Epithelial cell of esophagus (primary cell): Measurements from ENCODE around the gene NCOA7.

Experiments
- DNase-seq: peaks from one replicate; pipeline ENCODE4 v3.0.0; 2010; ENCODE audit warnings: low read depth
- H3K4me3 ChIP-seq: 2 replicates; pipeline ENCODE4 v1.5.1; 2011; ENCODE audit warnings: mild to moderate bottlenecking, low read length, control low read depth
- CTCF ChIP-seq: IDR thresholded peaks from 2 replicates; pipeline ENCODE4 v1.5.1; 2011; ENCODE audit warnings: low read depth, mild to moderate bottlenecking, low read length, control low read depth, inconsistent platforms; ENCODE audit not compliant: insufficient read depth; ENCODE audit errors: missing control alignments

The NCOA7 gene

GRCh38 chr6:125884634-125885371, 94.0 kb downstream of the NCOA7 start:
- DNase-seq: no peak
- H3K4me3 ChIP-seq: no peak overlapping the region
- TF ChIP-seq CTCF: no peak

- TF ChIP-seq CTCF: no peak
- no peak overlapping the region for H3K4me3 ChIP-seq
- no peak for DNase-seq
Measured at GRCh38 chr6:125886021-125886420, 95.3 kb downstream of the NCOA7 start.

- TF ChIP-seq CTCF: no peak
- no peak overlapping the region for H3K4me3 ChIP-seq
- DNase-seq: no peak
Measured at GRCh38 chr6:125886914-125887313, 96.2 kb downstream of the NCOA7 start.

- no peak for TF ChIP-seq CTCF
- no peak for DNase-seq
- H3K4me3 ChIP-seq: no peak overlapping the region
Measured at GRCh38 chr6:125887372-125887771, 96.6 kb downstream of the NCOA7 start.

GRCh38 chr6:125888989-125889656, 98.4 kb downstream of the NCOA7 start:
- no peak overlapping the region for H3K4me3 ChIP-seq
- TF ChIP-seq CTCF: peak; percentile 60
- DNase-seq: peak; percentile 80

GRCh38 chr6:125899726-125900182, 109.0 kb downstream of the NCOA7 start:
- no peak for DNase-seq
- TF ChIP-seq CTCF: no peak
- H3K4me3 ChIP-seq: no peak overlapping the region
